ENCODE results near the gene FYB1.

DNA sequence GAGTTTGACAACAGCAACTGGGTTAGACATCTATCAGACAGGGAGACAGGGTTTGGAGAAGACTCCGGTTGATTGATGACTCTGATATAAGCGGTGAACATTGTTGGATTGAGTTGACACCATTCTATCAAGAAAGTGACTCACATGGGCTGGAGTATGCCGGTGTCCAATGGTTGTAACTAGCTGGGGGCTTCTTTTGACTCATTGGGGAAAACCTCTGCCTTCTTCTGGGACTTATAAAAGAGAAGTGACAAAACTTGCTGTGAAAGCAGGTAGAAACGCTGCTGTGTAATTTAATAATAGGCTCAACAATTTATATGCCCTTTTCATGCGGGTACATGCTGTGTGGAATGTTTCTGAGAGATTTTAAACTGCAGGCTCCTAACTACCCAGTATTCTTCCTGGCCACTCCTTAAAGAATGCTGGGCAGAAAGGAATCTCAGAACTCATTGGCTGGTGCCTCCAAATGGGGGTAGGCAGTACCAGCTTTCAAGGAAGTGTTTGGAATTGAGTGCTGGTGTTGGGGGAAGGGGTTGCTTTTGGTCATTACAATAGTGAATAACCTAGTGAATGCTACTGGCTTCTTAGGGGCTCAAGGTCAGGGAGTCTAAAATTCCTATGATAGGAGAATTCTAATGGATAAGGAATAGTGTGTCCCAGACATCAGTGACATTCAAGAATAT, 43.9 kb downstream of the FYB1 start:
- TF ChIP-seq TAF1 (IDR thresholded peaks at IDR 0.05; ENCODE audit: low read depth), result no peak
- no peak for TF ChIP-seq YY1 (IDR thresholded peaks at IDR 0.05; ENCODE audit: low read depth)
- no peak for TF ChIP-seq REST (IDR thresholded peaks at IDR 0.05; ENCODE audit: low read depth)

Data from Ishikawa (cell line).